HCT116 (cell line): ENCODE results near the gene SLC25A43. TPM values are rescaled to one million over a fixed set of nuclear protein-coding genes. Genes with fewer than 3 reads are reported as not detected.
"Not testable (repeated sequence)": the region's sequence is repeated elsewhere in the genome, so short reads cannot be mapped to it uniquely, and the experiment has no call there.

Experiments used
- ATAC-seq: fragments of 200-7000 bp; cut with Tn5 transposase; 2 replicates; pipeline ENCODE4 v1.9.1; 2020; ENCODE audit warnings: mild to moderate bottlenecking, moderate library complexity
- BruUV-seq: library from RNA; stranded (reverse); fragments of 400-500 nt; replicated peaks from 2 replicates; lab custom pipeline; 2021; lab: Mats Ljungman, UMichigan
- CTCF ChIA-PET: fragments of 300-600 bp; sonication (Branson Sonifier 250); formaldehyde crosslinking; loops from one replicate; lab custom pipeline; 2021; ENCODE audit warnings: antibody characterized with exemption; lab: Charles Lee
- POLR2A ChIA-PET: fragments of 300-600, 350-600 bp; sonication (Branson Sonifier 250); formaldehyde crosslinking; loops from one replicate; lab custom pipeline; 2021; ENCODE audit warnings: antibody characterized with exemption; lab: Charles Lee
- RAD21 ChIA-PET, 2 experiments: fragments of 300-600 bp; sonication (Branson Sonifier 250); formaldehyde crosslinking; loops; one replicate each; lab custom pipeline; 2023; ENCODE audit warnings: low total read pairs in 2 of 2; ENCODE audit not compliant: uncharacterized antibody in 2 of 2, unreplicated experiment in 2 of 2, low non-redundant PET in 1 of 2; lab: Charles Lee
- DNase-seq: peaks from one replicate; pipeline ENCODE4 v3.0.0-alpha.2; 2010; ENCODE audit warnings: low read depth, low spot score
- H2AFZ ChIP-seq: fragments of 200-600 bp; shearing (Covaris generic), sonication (generic); 2 replicates; pipeline ENCODE4 v1.6.1; 2017; ENCODE audit warnings: low read depth, mixed run types, mixed read lengths, antibody characterized with exemption, low read length; ENCODE audit not compliant: poor library complexity, severe bottlenecking
- H3K27ac ChIP-seq: 2 replicates; pipeline ENCODE4 v1.5.1; 2012; ENCODE audit warnings: low read depth, low read length
- H3K27me3 ChIP-seq: fragments of 200-600 bp; sonication (generic); 2 replicates; pipeline ENCODE4 v1.6.1; 2016; ENCODE audit warnings: mixed run types, low read length, mixed read lengths; ENCODE audit not compliant: insufficient read depth
- H3K36me3 ChIP-seq, 2 experiments: fragments of 200-500 bp in 1 of 2; fragments of 200-600 bp in 1 of 2; sonication (Bioruptor generic) in 1 of 2; sonication (generic) in 1 of 2; 2 replicates each; pipeline versions ENCODE4 v1.5.1 to v1.6.1; 2014 to 2016; ENCODE audit warnings: low read length in 2 of 2, inconsistent platforms in 1 of 2, mixed read lengths in 1 of 2, mixed run types in 1 of 2; ENCODE audit not compliant: insufficient read depth in 2 of 2, control insufficient read depth in 1 of 2
- H3K4me1 ChIP-seq, 2 experiments: fragments of 200-600 bp in 1 of 2; sonication (generic) in 1 of 2; 2 replicates each; pipeline versions ENCODE4 v1.5.1 to v1.6.1; 2012 to 2017; ENCODE audit warnings: low read length in 2 of 2, inconsistent platforms in 1 of 2, mild to moderate bottlenecking in 1 of 2, mixed read lengths in 1 of 2, mixed run types in 1 of 2, moderate library complexity in 1 of 2; ENCODE audit not compliant: insufficient read depth in 2 of 2, control insufficient read depth in 1 of 2
- H3K4me2 ChIP-seq: fragments of 200-600 bp; sonication (generic); 2 replicates; pipeline ENCODE4 v1.6.1; 2017; ENCODE audit warnings: mixed run types, low read length, mixed read lengths
- H3K4me3 ChIP-seq, 2 experiments: fragments of 200-600 bp in 1 of 2; sonication (generic) in 1 of 2; replicated peaks in 1 of 2; 2 replicates each; pipeline ENCODE4 v1.5.1; 2011 to 2016; ENCODE audit warnings: low read length in 2 of 2, control low read depth in 1 of 2, low read depth in 1 of 2, mild to moderate bottlenecking in 1 of 2, mixed read lengths in 1 of 2, mixed run types in 1 of 2
- H3K79me2 ChIP-seq: fragments of 200-600 bp; sonication (generic); 2 replicates; pipeline ENCODE4 v1.6.1; 2017; ENCODE audit warnings: mild to moderate bottlenecking, mixed run types, low read length, moderate library complexity, mixed read lengths; ENCODE audit not compliant: insufficient read depth
- H3K9ac ChIP-seq: fragments of 200-600 bp; sonication (generic); 2 replicates; pipeline ENCODE4 v1.6.1; 2016; ENCODE audit warnings: low read length, mixed read lengths
- H3K9me2 ChIP-seq: fragments of 200-600 bp; sonication (generic), shearing (Covaris generic); 2 replicates; pipeline ENCODE4 v1.6.1; 2017; ENCODE audit warnings: mixed run types, mild to moderate bottlenecking, moderate library complexity; ENCODE audit not compliant: insufficient read depth
- H3K9me3 ChIP-seq, 2 experiments: fragments of 200-500 bp in 1 of 2; fragments of 200-600 bp in 1 of 2; sonication (Bioruptor generic) in 1 of 2; sonication (generic) in 1 of 2; 2 replicates each; pipeline ENCODE4 v1.6.1; 2014 to 2017; ENCODE audit warnings: low read length in 2 of 2, mixed read lengths in 2 of 2, inconsistent platforms in 1 of 2, low read depth in 1 of 2, mild to moderate bottlenecking in 1 of 2, mixed run types in 1 of 2, moderate library complexity in 1 of 2; ENCODE audit not compliant: control insufficient read depth in 1 of 2, insufficient read depth in 1 of 2
- H4K20me1 ChIP-seq: fragments of 200-600 bp; sonication (generic), shearing (Covaris generic); 2 replicates; pipeline ENCODE4 v1.6.1; 2017; ENCODE audit warnings: mixed run types, mild to moderate bottlenecking, moderate library complexity; ENCODE audit not compliant: insufficient read depth
- CTCF ChIP-seq, 3 experiments: fragments of 200-600 bp in 1 of 3; sonication (generic) in 1 of 3; IDR thresholded peaks in 2 of 3; conservative IDR thresholded peaks in 1 of 3; 2 replicates each; pipeline ENCODE4 v1.5.1; 2012 to 2017; ENCODE audit warnings: low read depth in 2 of 3, low read length in 2 of 3, antibody characterized with exemption in 1 of 3, borderline replicate concordance in 1 of 3, control low read depth in 1 of 3, mild to moderate bottlenecking in 1 of 3, mixed read lengths in 1 of 3, mixed run types in 1 of 3, moderate library complexity in 1 of 3; ENCODE audit not compliant: insufficient read depth in 1 of 3
- EZH2 ChIP-seq: fragments of 200-600 bp; sonication (generic); IDR thresholded peaks from 2 replicates; pipeline ENCODE4 v1.6.1; 2017; ENCODE audit warnings: antibody characterized with exemption, mixed run types
- FOSL1 ChIP-seq: IDR thresholded peaks from 2 replicates; pipeline ENCODE4 v1.6.1; 2012; ENCODE audit warnings: low read depth
- JUND ChIP-seq: IDR thresholded peaks from 2 replicates; pipeline ENCODE4 v1.6.1; 2012
- RAD21 ChIP-seq: IDR thresholded peaks from 2 replicates; pipeline ENCODE4 v1.6.1; 2012; ENCODE audit warnings: low read depth, mild to moderate bottlenecking
- REST ChIP-seq: IDR thresholded peaks from 2 replicates; pipeline ENCODE4 v1.6.1; 2012; ENCODE audit warnings: low read depth
- SRF ChIP-seq: IDR thresholded peaks from 2 replicates; pipeline ENCODE4 v1.6.1; 2012; ENCODE audit warnings: low read depth
- YY1 ChIP-seq: IDR thresholded peaks from 2 replicates; pipeline ENCODE4 v1.6.1; 2011; ENCODE audit warnings: low read length, low read depth, moderate library complexity, mild to moderate bottlenecking; ENCODE audit not compliant: insufficient replicate concordance; ENCODE audit errors: extremely low read depth
- ZFX ChIP-seq: fragments of 450-650 bp; IDR thresholded peaks from 2 replicates; pipeline ENCODE4 v1.6.1; 2017
- intact Hi-C: fragments of 100-400 bp; cut with micrococcal nuclease; formaldehyde crosslinking; loops from 2 replicates; pipeline ENCODE4 v1.10.0; 2022
- total RNA-seq: library from RNA; stranded (reverse); gene quantifications from one replicate; pipeline ENCODE4 v1.2.1, GENCODE V29; 2021; ENCODE audit not compliant: unreplicated experiment
- TF ChIP-seq, protein P1 (sequence below): IDR thresholded peaks from 2 replicates; pipeline ENCODE4 v1.6.1; 2012
- TF ChIP-seq, protein P2 (sequence below): IDR thresholded peaks from 2 replicates; pipeline ENCODE4 v1.6.1; 2012

The SLC25A43 gene
- total RNA-seq, 1 experiment from 2014 or later: 14.1 TPM

DNA sequence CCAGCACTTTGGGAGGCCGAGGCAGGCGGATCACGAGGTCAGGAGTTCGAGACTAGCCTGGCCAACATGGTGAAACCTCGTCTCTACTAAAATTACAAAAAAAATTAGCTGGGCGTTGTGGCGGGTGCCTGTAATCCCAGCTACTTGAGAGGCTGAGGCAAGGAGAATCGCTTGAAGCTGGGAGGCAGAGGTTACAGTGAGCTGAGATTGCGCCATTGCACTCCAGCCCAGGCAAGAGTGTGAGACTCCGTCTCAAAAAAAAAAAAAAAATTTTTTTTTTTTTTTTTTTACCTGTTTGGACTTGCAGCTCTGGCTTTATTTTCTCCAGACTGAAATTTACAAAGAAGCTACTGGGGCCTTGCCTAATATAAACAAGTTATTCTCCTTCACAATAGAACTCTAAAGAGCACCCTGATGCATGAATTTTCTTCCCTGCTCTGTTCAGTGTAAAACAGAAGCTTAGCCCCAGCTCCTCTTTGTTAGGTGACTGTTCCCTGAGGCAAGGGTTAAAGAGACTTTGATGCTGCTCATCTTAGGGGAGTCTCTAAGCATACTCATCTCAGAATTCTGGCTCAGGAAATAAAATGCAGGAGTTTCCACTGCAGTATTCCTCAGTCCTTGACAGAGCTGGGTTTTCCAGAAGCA, 94.8 kb downstream of the SLC25A43 start:
- H3K9me3 ChIP-seq, H3K27ac ChIP-seq, DNase-seq, H3K36me3 ChIP-seq, H3K9me2 ChIP-seq, BruUV-seq, H4K20me1 ChIP-seq, H2AFZ ChIP-seq, H3K4me1 ChIP-seq, ATAC-seq, H3K4me3 ChIP-seq, H3K9ac ChIP-seq, H3K79me2 ChIP-seq, H3K4me2 ChIP-seq, H3K27me3 ChIP-seq, POLR2A ChIA-PET, intact Hi-C loops: not testable (repeated sequence)
- CTCF ChIA-PET: interaction anchor here (0.7 to 3.0 kb wide), 5 partner anchors 9 to 394 kb away, joined by 3 to 16 read pairs (median 3); no protein-coding TSS in a partner anchor
- RAD21 ChIA-PET: interaction anchor here in 1 of 2 experiments (1.1 kb wide), 1 partner anchor 10 kb away, joined by 3 read pairs; no protein-coding TSS in a partner anchor

DNA sequence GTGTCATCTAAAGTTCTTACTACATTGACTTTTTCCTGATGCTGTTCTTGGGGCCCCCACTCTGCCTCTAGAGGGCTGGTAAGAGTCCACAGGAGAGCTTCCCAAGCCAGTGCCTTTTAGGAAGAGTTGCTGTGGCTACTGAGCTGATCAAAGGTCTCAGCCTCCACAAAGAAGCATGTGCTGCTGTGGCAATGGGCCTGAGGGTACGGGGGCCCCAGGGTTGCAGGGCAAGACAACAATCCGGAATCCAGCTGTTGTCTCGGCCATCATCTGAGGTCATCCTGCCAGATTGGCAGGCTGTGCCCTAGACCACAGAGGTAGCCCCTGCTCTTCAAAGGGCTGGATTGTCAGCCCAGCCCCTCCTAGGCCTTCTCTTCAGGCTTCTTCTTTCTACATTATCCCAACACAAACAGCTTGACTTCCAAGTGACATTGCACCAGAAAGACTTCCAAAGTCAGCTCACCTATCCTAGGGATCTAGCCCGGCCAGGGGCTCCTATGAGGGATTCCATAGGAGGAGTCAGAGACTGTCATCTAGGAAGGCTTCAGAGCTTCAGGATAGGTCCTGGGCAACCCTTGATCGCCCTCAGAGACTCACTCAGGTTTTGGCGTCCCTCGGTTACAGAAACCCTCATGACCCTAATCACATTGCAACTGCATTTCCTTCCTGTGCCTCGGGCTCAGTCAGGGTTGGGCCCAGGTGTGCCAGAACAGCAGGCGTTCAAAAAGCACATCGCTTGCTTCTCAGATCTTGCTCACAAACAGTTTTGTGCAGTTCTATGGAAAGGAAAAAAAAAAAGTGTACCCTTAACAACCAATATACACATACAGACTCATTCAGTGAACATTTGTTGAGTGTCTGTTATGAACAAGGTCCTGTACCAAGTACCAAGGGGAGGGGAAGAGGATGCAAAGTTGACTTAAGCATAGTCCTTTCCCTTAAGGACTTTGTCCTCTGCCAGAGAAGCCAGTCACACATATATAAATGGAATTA, 96.9 kb downstream of the SLC25A43 start:
- ChIA-PET RAD21 (no interaction called here), POLR2A (no interaction called here), CTCF (interaction anchor here (3.0 kb wide), 1 partner anchor 14 kb away, joined by 16 read pairs; no protein-coding TSS in a partner anchor)
- Histone ChIP-seq H3K36me3 (no peaks in the 10 kb centered on the region), H3K4me2 (no peak overlapping the region), H4K20me1 (no peaks in the 10 kb centered on the region), H3K27ac (no peak overlapping the region), H2AFZ (no peak overlapping the region), H3K79me2 (no peaks in the 10 kb centered on the region), H3K4me3 (no peak overlapping the region), H3K9me3 (no peaks in the 10 kb centered on the region), H3K27me3 (no peaks in the 10 kb centered on the region), H3K9ac (no peak overlapping the region), H3K9me2 (no peaks in the 10 kb centered on the region), H3K4me1 (peaks cover 0 to 9% of the 10 kb centered on the region in 2 experiments; a peak in 2 of 4 replicates)
- DNase-seq: no peak
- intact Hi-C loops: no loop called here
- BruUV-seq: no TSS peak
- no peak for ATAC-seq
- TF ChIP-seq FOSL1 (no peak), EZH2 (no peak), RAD21 (no peak), YY1 (no peak), ZFX (no peak), SRF (no peak), JUND (no peak), CTCF (IDR thresholded peaks at IDR 0.05 in 2 of 3, conservative IDR thresholded peaks at IDR 0.05 in 1 of 3; ENCODE audit: borderline replicate concordance in 1 of 3, insufficient read depth in 1 of 3, low read depth in 2 of 3, low read length in 2 of 3) (no peak), REST (no peak)
- TF ChIP-seq, protein P1, sequence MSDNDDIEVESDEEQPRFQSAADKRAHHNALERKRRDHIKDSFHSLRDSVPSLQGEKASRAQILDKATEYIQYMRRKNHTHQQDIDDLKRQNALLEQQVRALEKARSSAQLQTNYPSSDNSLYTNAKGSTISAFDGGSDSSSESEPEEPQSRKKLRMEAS: no peak
- TF ChIP-seq, protein P2, sequence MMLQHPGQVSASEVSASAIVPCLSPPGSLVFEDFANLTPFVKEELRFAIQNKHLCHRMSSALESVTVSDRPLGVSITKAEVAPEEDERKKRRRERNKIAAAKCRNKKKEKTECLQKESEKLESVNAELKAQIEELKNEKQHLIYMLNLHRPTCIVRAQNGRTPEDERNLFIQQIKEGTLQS: no peak
